ENCODE data around the gene CPLX1. TPM values are rescaled to one million over a fixed set of nuclear protein-coding genes. Genes with fewer than 3 reads are reported as not detected.

CPLX1 gene
- total RNA-seq, 1 experiment from 2014 or later = 3.9 TPM

DNA sequence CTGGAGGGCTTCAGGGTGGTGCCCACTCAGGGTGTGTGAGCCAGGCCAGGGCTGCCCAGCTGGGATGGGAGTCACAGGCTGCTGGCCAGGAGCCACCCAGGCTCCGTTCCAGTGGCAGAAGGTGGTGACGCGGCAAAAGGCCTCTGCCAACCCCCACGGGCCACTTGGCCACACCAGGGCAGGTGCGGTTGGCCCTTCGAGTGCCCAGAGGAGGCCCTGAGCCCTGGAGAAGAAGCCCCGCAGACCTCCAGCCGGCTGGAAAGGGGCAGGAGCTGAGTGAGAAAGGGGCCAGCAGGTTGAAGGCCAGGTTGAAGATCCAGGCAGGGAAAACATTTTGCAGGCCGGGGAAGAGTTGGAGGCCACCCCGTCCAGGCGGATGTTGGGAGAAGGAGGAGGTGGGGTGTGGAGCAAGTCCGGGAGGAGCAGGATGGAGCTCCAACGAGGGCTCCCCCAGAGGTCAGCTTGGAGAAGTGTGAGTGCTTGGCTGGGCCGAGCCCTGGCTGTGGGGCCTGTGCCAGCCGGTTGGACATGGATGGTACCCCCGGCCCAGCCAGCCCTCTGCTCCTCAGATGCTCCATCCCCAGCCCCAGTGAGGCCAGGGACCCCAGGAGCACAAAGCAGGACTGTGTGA lies 2.8 kb upstream of the CPLX1 start:
- intact Hi-C loops (cut with micrococcal nuclease; ENCODE audit: unreplicated experiment) = no loop called here
- ChIA-PET CTCF (no interaction called here), POLR2A (ENCODE audit: unreplicated experiment) (interaction anchor here (0.7 kb wide), 1 partner anchor 47 kb away, joined by 11 read pairs; no protein-coding TSS in a partner anchor)
- no peaks in the 10 kb centered on the region for H3K9me3 ChIP-seq (ENCODE audit: insufficient read depth, low read depth)
- H3K4me3 ChIP-seq = no peak overlapping the region
- TF ChIP-seq EZH2 (IDR thresholded peaks at IDR 0.05; ENCODE audit: low read depth) = no peak
- TF ChIP-seq, protein P1, sequence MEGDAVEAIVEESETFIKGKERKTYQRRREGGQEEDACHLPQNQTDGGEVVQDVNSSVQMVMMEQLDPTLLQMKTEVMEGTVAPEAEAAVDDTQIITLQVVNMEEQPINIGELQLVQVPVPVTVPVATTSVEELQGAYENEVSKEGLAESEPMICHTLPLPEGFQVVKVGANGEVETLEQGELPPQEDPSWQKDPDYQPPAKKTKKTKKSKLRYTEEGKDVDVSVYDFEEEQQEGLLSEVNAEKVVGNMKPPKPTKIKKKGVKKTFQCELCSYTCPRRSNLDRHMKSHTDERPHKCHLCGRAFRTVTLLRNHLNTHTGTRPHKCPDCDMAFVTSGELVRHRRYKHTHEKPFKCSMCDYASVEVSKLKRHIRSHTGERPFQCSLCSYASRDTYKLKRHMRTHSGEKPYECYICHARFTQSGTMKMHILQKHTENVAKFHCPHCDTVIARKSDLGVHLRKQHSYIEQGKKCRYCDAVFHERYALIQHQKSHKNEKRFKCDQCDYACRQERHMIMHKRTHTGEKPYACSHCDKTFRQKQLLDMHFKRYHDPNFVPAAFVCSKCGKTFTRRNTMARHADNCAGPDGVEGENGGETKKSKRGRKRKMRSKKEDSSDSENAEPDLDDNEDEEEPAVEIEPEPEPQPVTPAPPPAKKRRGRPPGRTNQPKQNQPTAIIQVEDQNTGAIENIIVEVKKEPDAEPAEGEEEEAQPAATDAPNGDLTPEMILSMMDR (conservative IDR thresholded peaks at IDR 0.05) = 0 out of 2 replicates have a peak, but pooled peaks have one; percentile 36
- no peaks in the 10 kb centered on the region for H3K9me2 ChIP-seq (ENCODE audit: insufficient read depth)
- no peak overlapping the region for H3K4me2 ChIP-seq
- H2AFZ ChIP-seq = no peak overlapping the region
- no TSS peak for BruUV-seq (replicated peaks)
- peaks cover 16% of the 10 kb centered on the region; the same call in 1 of the 2 replicates for H3F3A ChIP-seq (ENCODE audit: insufficient read depth, low read depth)
- H3K79me2 ChIP-seq (ENCODE audit: low read depth) = no peaks in the 10 kb centered on the region
- no peak overlapping the region for H3K27ac ChIP-seq
- peak in 1 of 2 experiments; percentile 21 for DNase-seq
- H3K36me3 ChIP-seq (ENCODE audit: low read depth) = no peaks in the 10 kb centered on the region
- no peaks in the 10 kb centered on the region for H4K20me1 ChIP-seq (ENCODE audit: insufficient read depth)
- H3K4me1 ChIP-seq (replicated peaks; ENCODE audit: insufficient read depth) = no peaks in the 10 kb centered on the region
- peaks cover 6% of the 10 kb centered on the region; the same call in 1 of the 2 replicates for H3K27me3 ChIP-seq (ENCODE audit: insufficient read depth, low read depth)

DNA sequence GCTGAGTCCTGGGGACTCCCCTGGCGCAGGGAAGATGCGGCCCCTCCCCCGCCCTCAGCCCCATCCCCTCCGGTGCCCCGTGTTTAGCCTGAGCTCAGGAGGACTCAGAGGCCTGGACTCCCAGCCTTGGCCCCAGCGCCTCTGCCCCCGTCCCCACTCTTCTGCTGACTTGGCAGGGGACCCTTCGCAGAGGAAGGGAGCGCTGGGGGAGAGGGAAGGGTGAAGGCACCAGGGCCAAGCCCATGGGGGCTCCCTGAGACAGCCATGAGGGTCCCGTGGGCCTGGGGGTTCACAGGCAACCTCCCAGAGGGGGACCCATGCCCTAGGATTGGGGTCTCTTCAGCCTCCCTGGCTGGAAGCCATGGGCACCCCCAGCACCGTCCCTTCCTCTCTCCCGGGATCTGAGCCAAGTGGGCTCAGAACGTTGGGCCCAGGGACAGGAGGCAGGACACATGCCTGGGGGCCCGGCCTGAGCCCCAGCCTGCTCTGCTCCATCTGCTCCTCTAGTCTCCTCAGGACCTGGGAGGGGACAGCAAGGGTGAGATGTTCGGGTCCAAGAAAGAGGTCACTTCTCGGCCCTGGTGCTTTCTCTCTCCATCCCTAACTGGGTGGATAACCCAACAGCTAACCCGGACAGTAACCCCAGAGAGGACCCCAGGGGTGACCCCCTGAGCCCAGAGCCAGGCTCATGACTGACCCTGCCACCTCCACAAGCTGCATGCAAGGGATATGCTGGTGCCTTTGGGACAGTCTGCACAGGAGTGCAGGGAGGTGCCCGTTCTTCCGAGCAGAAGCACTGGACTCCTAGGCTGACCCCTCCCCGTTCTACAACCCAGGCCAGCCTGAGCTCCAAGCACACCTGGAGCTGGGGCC lies 1.5 kb upstream of the CPLX1 start:
- Histone ChIP-seq H3K4me2 (no peak overlapping the region), H3K9me3 (ENCODE audit: insufficient read depth, low read depth) (no peaks in the 10 kb centered on the region), H3K36me3 (ENCODE audit: low read depth) (no peaks in the 10 kb centered on the region), H3K9me2 (ENCODE audit: insufficient read depth) (no peaks in the 10 kb centered on the region), H2AFZ (no peak overlapping the region), H3K27me3 (ENCODE audit: insufficient read depth, low read depth) (peaks cover 4% of the 10 kb centered on the region; the same call in 1 of the 2 replicates), H3K4me3 (no peak overlapping the region), H3F3A (ENCODE audit: insufficient read depth, low read depth) (peaks cover 23% of the 10 kb centered on the region; the same call in 1 of the 2 replicates), H3K4me1 (replicated peaks; ENCODE audit: insufficient read depth) (no peaks in the 10 kb centered on the region), H3K79me2 (ENCODE audit: low read depth) (no peaks in the 10 kb centered on the region), H3K27ac (no peak overlapping the region), H4K20me1 (ENCODE audit: insufficient read depth) (no peaks in the 10 kb centered on the region; the same call in 1 of the 2 replicates)
- DNase-seq = no peak
- ChIA-PET CTCF (no interaction called here), POLR2A (ENCODE audit: unreplicated experiment) (interaction anchor here (0.7 kb wide), 1 partner anchor 46 kb away, joined by 11 read pairs; no protein-coding TSS in a partner anchor)
- BruUV-seq (replicated peaks) = no TSS peak
- TF ChIP-seq, protein P1 (conservative IDR thresholded peaks at IDR 0.05) = no peak
- TF ChIP-seq EZH2 (IDR thresholded peaks at IDR 0.05; ENCODE audit: low read depth) = no peak
- intact Hi-C loops (cut with micrococcal nuclease; ENCODE audit: unreplicated experiment) = no loop called here

- Histone ChIP-seq H2AFZ (no peak overlapping the region), H3K27me3 (ENCODE audit: insufficient read depth, low read depth) (no peaks in the 10 kb centered on the region), H3K27ac (no peak overlapping the region), H3K9me2 (ENCODE audit: insufficient read depth) (no peaks in the 10 kb centered on the region), H4K20me1 (ENCODE audit: insufficient read depth) (no peaks in the 10 kb centered on the region; the same call in 1 of the 2 replicates), H3K79me2 (ENCODE audit: low read depth) (no peaks in the 10 kb centered on the region), H3K4me1 (replicated peaks; ENCODE audit: insufficient read depth) (no peaks in the 10 kb centered on the region), H3K4me3 (no peak overlapping the region), H3F3A (ENCODE audit: insufficient read depth, low read depth) (peaks cover 23% of the 10 kb centered on the region; the same call in 1 of the 2 replicates), H3K4me2 (no peak overlapping the region), H3K36me3 (ENCODE audit: low read depth) (no peaks in the 10 kb centered on the region), H3K9me3 (ENCODE audit: insufficient read depth, low read depth) (no peaks in the 10 kb centered on the region)
- no peak for TF ChIP-seq EZH2 (IDR thresholded peaks at IDR 0.05; ENCODE audit: low read depth)
- TF ChIP-seq, protein P1 (conservative IDR thresholded peaks at IDR 0.05) = no peak
- DNase-seq = no peak
- ChIA-PET CTCF (no interaction called here), POLR2A (ENCODE audit: unreplicated experiment) (no interaction called here)
- intact Hi-C loops (cut with micrococcal nuclease; ENCODE audit: unreplicated experiment) = no loop called here
- BruUV-seq (replicated peaks) = no TSS peak
Measured at GRCh38 chr4:826508-827208, 729 bp upstream of the CPLX1 start.

All from PC-9 (cell line).